Renal cortex interstitium (tissue), 11 donors: ENCODE results near the gene BICDL2. TPM values are rescaled to one million over a fixed set of nuclear protein-coding genes. Genes with fewer than 3 reads are reported as not detected.

ENCODE experiments used
- DNase-seq, 11 donors: peaks; one replicate each; pipeline ENCODE4 v3.0.0-alpha.2; 2013; ENCODE audit warnings: low read depth in 9 of 11, low spot score in 4 of 11; ENCODE audit errors: extremely low read depth in 1 of 11
- polyA plus RNA-seq, 3 donors: library from polyadenylated mRNA; unstranded; fragments of 120-200 nt; gene quantifications; one replicate each; pipeline ENCODE4 v1.2.1, GENCODE V29; 2013; ENCODE audit not compliant: insufficient read length in 3 of 3

The BICDL2 gene
- polyA plus RNA-seq, 3 donors, result 1.0 to 2.5 (median 2.0) TPM

GRCh38 chr16:3003582-3004270 lies 33.0 kb downstream of the BICDL2 start:
- DNase-seq, result peak in 10 of 11 donors; percentile 91 to 96 (median 94)

DNA sequence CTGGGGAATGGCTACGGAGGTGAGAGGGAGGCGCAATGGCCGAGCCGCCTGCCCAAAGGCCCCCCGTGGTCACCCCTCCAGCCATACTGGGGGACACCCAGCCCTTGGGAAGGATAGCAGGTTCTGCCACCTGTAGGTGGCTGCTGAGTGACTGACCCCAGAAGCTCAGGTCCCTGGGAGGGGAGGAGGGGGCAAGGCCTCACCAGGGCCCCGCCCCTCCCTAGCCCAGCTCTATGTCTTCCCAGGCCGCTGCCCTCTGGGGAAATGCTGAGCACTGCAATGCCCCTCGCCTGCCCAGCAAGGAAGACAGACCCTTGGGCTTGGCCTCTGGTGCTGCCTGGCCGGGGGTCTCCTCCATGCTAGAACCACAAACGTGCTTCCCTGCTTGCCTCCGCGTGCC lies 35.4 kb downstream of the BICDL2 start:
- no peak for DNase-seq

- no peak for DNase-seq
Observed at GRCh38 chr16:3000540-3000939, 36.2 kb downstream of the BICDL2 start.

GRCh38 chr16:2999929-3000328 lies 36.8 kb downstream of the BICDL2 start:
- no peak for DNase-seq

DNA sequence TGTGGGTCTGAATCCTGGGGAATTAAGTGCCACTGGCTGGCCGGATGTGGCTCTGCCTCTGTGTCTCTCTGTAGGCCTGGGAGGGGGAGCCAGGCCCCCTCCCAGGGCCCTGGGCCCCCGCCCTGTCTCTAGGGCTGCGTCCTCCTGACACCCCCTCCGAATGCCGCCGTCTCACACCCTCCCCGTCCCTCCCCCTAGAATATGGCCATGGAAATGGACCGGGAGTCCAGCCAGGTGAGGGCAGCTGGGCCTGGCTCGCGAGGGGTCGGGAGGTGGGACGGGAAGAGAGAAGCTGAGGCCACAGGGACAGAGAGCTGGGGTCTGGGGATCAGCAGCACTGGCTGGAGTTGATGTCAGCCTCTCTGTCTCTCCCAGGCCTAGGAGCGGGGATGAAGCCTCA lies 40.4 kb downstream of the BICDL2 start:
- no peak for DNase-seq

- no peak for DNase-seq
Observed at GRCh38 chr16:2992383-2993081, 44.2 kb downstream of the BICDL2 start.

- no peak for DNase-seq
Observed at GRCh38 chr16:2991566-2992261, 45.0 kb downstream of the BICDL2 start.

- DNase-seq, result no peak
Observed at GRCh38 chr16:2990891-2991290, 45.9 kb downstream of the BICDL2 start.

- no peak for DNase-seq
Observed at GRCh38 chr16:2988590-2989099, 48.1 kb downstream of the BICDL2 start.

- no peak for DNase-seq
Observed at GRCh38 chr16:2987833-2988232, 48.9 kb downstream of the BICDL2 start.

DNA sequence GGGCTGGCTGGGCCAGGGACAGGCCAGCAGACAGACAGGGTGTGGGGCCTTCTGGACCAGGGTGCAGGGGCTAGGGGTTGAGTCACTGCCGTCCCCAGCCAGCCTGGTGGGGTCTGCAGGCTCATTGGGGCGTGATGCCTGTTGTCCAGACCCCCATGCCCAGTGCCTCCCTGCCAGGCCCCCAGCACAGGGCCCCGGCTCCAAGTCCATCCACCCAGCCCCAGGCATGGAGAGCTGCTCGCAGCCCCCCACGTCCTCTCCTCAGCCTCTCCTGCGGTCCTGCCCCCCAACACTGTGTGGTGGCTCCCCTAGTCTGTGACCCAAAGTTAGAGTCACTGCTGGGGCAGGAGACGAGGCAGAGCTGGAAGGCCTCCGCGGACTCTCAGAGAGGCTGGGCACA lies 49.5 kb downstream of the BICDL2 start:
- no peak for DNase-seq

DNA sequence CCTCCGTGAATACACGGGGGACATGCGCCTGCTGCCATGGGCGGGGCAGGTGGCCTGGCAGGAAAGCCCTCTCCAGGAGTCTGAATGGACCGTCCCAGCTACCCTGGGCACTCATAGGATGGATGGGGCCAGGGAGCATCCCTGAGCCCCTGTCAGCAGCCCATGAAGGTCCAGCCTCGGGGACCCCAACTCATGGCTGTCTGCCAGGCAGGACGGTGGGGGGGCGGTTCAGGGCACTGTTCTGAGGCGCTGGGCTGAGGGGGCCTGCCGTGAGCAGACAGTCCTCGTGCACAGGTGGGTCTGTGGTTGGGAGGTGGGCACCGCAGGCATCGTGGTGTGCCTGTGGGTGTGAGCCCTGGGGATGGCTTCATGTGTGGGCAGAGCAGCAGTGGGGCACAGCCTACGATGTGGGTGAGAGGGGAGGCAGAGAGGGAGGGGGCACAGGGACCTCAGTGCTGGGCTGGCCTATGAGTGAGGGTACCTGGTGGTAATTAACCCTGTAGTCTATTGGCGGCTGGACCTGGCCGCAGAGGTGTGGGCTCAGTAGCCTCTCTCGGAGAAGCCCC lies 50.0 kb downstream of the BICDL2 start:
- no peak for DNase-seq

DNA sequence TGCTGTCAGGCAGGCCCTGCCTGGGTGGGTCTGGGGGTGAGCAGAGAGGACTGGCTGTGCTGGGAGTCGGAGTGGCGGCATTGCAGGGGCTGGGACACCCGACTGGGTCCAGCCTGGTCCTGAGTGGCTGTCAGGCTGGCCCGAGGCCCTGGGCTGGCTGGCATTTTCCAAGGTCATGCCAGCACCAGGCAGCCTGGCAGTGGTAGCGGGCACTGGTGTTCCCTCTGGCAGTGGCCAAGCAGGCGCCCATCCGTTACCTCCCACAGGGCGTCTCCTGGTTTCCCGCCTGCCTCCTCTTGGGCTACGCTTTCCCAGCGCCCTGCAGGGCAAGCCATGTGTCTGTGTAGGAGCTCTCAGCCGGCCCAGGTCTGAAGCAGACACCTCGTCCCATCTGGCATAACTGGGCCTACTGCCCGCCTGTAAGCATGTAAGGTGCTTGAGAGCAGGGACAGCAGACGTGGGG lies 50.8 kb downstream of the BICDL2 start:
- no peak for DNase-seq

DNA sequence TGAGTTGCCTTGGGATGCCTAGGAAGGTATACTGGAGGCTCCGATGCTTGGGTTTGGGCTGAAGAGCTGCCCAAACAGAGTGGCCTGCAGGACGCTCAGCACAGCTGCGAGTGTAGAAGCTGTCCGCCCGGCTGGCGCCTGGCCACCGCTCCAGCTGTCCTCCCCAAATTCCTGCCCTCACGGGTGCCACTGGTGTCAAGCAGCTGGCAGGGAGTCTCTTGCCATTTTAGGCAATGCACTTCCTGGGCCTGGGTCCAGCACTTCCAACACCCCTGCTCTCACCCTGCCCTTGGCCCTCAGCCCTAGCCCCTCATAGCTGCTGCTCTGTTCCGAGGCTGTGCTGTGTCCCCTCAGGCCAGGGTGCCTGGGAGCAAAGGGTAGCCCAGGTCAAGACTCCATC lies 51.3 kb downstream of the BICDL2 start:
- no peak for DNase-seq

GRCh38 chr16:2983706-2984136 lies 53.0 kb downstream of the BICDL2 start:
- DNase-seq, result peak in 4 of 11 donors; percentile 62 to 75 (median 71)

- DNase-seq, result no peak
Observed at GRCh38 chr16:2982402-2982801, 54.3 kb downstream of the BICDL2 start.

DNA sequence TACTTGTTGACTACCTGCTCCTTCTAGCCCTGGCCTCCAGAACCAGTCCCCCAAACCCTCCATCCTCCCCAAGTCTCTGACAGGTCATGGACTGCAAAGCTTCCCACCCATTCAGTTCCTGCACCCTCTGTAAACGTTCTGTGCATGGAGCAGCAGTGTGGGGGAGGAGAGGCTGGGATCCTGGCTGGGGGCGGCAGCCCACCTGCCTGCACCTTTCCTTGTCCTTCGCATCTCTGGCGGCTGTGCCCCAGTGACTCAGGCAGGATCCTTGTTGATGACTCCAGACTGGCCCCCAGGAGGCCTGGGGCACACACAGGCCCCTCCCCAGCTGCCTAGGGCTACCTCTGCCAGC lies 54.9 kb downstream of the BICDL2 start:
- DNase-seq, result no peak

DNA sequence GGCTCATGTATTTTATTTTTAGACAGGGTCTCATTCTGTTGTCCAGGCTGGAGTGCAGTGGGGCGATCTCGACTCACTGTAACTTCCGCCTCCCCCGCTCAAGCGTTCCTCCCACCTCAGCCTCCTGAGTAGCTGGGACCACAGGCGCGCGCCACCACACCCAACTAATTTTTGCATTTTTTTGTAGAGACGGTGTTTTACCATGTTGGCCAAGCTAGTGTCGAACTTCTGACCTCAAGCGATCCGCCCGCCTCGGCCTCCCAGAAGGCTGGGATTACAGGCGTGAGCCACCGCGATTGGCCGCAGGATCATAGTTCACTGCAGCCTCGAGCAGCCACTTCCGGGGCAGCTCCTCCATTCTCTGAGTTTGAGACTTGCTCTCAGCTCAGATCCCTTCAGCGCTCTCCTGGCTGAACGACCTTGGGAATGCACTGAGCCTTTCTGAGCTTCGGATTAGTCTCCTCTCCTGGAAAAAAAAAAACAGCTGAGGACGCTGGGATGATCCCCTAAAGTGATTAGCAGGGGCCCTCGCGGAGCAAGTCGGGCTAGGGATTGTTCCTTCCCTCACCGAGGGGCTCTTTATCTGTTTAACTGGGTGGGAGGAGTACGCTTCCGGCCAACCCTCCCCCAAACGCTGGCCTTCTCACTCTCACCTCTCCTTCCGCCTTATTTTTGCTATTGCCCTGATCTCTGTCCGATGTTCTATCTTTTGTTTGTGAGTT lies 55.4 kb downstream of the BICDL2 start:
- DNase-seq, result no peak
